ENCODE results near the gene SUGP2.
A peak's percentile ranks its signal among the peaks of the same experiment; 100 is the strongest.

Gene SUGP2

GRCh38 chr19:19033426-19034203, at the start of gene SUGP2, which contains the start of gene ARMC6:
SUGP2 (minus strand) TSS chr19:19033517; CDS start chr19:19031071, 2,446 bp downstream.
ARMC6 (plus strand) TSS chr19:19033603; CDS start chr19:19034210, 607 bp downstream.
- peak; percentile 89 for DNase-seq

- no peak for DNase-seq
Observed at GRCh38 chr19:19081642-19082151, 48.4 kb upstream of the SUGP2 start.

GRCh38 chr19:19079571-19079970, 46.3 kb upstream of the SUGP2 start:
- no peak for DNase-seq

GRCh38 chr19:19078801-19079200, 45.5 kb upstream of the SUGP2 start:
- DNase-seq: no peak

- DNase-seq: no peak
Observed at GRCh38 chr19:19077103-19077502, 43.8 kb upstream of the SUGP2 start.

- DNase-seq: no peak
Observed at GRCh38 chr19:19076476-19076875, 43.2 kb upstream of the SUGP2 start.

- DNase-seq: no peak
Observed at GRCh38 chr19:19075126-19075525, 41.8 kb upstream of the SUGP2 start.

- no peak for DNase-seq
Observed at GRCh38 chr19:19074196-19074882, 41.0 kb upstream of the SUGP2 start.

- DNase-seq: no peak
Observed at GRCh38 chr19:19071897-19072296, 38.6 kb upstream of the SUGP2 start.

- no peak for DNase-seq
Observed at GRCh38 chr19:19068659-19069654, 35.6 kb upstream of the SUGP2 start.

- DNase-seq: no peak
Observed at GRCh38 chr19:19067276-19068072, 34.2 kb upstream of the SUGP2 start.

GRCh38 chr19:19064811-19065745, 31.8 kb upstream of the SUGP2 start:
- DNase-seq: no peak

GRCh38 chr19:19064098-19064722, 30.9 kb upstream of the SUGP2 start:
- DNase-seq: no peak

GRCh38 chr19:19063183-19064097, 30.1 kb upstream of the SUGP2 start, which contains the start of gene SLC25A42:
SLC25A42 (plus strand) TSS chr19:19063994; CDS start chr19:19096125, 32,131 bp downstream.
- peak; percentile 98 for DNase-seq

- DNase-seq: no peak
Observed at GRCh38 chr19:19062454-19063182, 29.3 kb upstream of the SUGP2 start.

GRCh38 chr19:19061506-19061905, 28.2 kb upstream of the SUGP2 start:
- DNase-seq: no peak

GRCh38 chr19:19059837-19060611, 26.7 kb upstream of the SUGP2 start:
- DNase-seq: no peak

Measured in GOT3 (cell line).